Activated CD8-positive, alpha-beta memory T cell treated with anti-CD3 and anti-CD28 coated beads, Interleukin-2, amount 50 U/mL, for 4 hours (primary cell): Measurements from ENCODE around the gene DOK3.

Experiments used
- DNase-seq: peaks from one replicate; pipeline ENCODE4 v3.0.0-alpha.2; 2020

Gene DOK3

DNA sequence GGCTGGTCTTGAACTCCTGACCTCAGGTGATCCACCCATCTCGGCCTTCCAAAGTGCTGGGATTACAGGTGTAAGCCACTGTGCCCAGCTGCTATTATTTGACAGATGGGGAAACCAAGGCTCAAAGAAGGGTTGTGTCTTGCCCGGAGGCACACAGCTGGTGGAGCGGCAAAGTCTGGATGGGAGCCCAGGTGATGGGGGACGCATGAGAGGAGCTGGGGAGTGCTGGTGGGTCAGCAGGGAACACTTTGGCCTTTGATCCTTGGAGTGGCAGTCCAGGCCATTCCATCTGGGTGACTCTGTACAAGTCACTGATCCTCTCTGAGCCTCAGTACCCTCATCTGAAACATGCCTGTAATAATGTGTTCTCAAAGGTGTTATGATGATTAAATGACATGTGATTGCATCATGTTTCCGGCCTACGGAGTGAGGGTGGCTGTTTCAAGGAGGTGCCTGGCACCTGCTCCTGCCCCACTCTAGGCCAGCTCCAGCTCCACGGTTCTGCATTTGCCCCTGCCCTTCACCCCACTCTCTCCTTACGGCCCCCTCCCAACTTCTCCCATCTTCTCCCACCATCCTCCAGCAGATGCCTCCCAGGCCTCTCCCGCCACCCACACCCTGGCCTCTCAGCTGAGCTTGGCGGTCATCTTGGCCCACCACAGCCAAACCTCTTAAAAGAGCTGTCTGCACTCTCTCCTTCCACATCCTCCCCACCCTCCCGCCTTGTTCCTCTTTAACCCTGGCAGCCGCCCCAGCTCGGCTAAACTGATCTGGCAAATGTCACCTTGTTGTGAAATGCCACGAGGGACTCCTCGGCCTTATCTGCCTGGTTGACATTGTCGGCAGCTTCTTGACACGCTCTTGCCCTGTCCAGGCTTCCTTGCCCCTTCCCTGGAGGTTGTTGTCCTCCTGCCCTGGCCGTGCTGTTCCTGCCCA, 30.6 kb downstream of the DOK3 start:
- DNase-seq, result peak; percentile 50

DNA sequence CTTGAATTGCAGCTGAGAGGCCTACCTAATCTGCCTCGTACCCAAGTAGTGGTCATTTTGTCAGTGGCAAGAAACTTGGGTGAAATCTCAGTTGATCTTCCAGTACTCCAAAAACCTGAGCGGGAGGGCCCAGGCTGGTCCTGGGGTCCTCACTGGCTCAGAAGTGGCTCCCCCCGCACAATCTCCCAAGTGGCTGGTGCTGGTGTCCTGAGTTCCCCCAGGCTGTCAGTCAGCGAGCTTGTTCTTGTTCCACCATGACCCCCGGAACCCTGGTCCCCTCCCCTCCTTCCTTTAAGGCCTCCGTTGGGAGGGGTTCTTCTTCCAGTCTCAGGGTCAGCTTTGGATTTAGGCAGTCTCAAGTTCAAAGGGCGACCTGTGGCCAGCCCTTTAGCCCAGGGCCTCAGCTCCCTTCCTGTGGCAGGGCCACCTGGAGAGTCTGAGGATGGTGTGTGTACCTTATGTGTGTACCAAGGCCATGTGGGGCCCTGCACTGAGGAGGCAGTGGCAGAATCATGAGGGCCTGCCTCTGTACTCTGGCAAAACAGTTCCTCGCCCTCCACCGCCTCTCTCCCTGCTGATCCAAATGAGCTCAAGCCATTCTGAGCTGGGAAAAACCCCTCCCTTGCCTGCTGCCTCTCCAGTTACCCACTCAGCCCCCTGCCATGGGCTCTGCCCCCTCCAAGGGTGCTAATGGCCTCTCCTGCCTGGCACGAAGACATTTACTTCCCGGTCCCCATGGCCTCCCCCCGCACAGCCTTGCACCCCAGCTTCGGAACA, 31.7 kb downstream of the DOK3 start:
- DNase-seq, result no peak

DNA sequence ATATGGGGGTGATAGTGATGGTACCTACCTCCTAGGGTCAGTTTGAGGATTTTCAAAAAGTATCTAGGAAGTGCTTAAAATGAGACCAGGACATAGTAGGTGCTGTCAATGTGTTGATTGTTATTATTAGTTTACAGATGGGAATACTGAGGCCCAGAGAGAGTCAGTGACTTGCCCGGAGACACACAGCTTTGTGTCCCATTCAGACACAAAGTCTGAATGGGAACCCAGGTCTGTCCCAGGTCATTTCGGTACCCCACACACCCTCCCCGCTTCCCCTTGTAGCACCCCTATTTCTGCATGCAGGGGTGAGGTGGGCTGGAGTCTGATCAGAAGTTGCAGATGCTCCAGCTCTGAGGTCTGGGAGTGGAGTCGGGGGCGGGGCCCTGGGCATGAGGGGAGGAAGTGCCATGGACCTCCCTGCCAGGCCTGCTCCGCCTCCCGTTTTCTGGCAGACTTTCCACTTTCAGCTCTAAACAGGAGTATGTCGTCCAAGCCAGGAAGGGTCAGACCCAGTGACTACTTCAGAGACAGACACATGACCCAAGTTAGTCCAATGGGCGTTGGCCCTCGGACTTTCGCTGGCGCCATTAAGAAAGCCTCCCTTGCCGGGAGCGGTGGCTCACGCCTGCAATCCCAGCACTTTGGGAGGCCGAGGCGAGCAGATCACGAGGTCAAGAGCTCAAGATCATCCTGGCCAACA, 32.9 kb downstream of the DOK3 start:
- DNase-seq, result no peak

DNA sequence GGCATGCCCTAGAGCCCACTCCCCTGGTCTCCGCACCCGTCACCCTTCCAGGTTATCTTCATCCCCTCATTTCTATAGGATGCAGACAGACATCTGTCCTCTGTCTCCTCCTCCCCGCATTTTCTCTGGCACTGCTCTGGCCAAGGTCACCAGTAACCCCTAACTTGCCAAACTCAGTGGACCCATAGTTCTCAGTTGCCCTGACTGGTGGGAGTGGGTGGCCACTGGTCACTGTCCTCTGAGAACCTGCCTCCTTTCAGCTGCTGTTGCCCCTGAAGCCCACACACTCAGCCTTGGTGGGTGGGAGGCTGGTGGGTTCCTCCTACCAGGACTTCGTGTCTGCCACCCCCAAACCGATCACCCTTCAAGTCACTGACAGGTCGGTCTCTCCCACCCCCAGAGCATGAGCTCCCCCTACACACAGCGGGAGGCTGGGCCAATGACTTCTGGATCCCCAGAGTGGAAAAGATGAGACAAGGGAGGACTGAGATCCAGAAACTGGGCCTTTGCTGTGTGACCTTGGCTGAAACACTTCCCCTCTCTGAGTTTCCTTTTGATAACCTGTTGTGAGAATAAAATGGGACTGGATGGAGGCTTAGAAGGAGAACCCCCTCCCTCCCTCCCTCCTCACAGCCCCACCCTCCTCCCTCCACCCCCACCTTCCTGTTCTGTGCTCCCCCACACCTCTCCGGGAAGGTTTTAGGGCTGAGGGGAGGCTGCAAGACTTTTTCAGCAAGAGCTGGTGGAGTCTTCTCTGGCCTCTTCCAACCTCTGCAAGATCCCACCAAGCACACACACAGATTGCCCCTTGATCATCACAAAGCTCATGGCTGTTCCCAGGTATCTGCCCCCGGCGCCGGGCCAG, 33.8 kb downstream of the DOK3 start:
- no peak for DNase-seq

DNA sequence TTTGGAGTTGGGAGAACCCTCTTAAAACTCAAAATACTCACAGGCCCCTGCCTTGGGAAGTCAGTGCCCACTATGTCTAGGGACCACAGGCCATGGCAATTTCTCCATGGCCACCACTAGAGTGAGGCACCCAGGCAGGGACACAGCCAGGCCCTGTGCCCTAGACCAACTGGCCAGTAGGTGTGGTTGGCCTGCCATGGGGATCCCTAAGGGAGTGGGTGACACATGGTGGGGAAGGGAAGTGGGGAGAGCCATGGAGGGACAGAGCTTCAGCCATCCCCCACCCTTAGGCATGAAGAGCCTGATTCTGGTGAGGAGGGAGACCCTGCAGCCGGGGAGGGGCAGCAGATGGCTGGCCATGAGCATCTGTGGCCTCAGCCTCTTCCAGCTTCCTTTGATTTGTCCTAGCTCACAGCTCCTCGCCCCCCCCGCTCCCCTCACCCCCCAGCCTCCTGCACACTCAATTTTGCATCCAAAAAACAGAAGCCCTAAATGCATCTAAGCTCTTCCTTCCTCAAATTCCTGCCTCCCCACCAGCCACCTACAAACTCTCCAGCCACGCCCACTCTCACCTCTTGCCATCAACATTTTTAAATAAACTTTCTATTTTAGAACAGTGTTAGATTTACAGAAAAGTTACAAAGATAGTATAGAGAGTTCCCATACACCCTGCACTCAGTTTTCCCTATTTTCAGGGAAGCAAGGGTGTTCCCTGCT, 34.6 kb downstream of the DOK3 start:
- no peak for DNase-seq

DNA sequence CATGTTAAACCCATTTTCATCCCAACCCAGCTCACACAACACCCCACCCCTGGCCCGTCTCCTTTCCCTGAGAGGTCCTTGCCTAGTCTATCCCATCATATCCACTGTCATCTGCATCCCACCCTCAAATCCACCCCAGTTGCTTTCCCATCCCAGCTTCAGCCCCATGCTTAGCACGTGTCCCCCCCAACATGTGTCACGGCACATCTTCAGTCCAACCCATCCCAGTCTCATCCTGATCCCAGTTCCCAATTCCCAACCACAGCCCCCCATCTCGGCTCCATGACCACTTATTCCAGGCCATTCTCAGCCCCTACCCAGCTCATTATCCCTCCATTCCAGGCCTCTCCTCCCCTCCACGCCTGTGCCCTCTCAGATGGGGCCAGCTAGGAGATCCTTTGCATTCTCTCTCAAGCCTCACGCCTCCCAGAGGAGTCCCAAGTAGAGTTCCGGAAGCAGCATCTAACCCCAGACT, 35.6 kb downstream of the DOK3 start:
- no peak for DNase-seq

DNA sequence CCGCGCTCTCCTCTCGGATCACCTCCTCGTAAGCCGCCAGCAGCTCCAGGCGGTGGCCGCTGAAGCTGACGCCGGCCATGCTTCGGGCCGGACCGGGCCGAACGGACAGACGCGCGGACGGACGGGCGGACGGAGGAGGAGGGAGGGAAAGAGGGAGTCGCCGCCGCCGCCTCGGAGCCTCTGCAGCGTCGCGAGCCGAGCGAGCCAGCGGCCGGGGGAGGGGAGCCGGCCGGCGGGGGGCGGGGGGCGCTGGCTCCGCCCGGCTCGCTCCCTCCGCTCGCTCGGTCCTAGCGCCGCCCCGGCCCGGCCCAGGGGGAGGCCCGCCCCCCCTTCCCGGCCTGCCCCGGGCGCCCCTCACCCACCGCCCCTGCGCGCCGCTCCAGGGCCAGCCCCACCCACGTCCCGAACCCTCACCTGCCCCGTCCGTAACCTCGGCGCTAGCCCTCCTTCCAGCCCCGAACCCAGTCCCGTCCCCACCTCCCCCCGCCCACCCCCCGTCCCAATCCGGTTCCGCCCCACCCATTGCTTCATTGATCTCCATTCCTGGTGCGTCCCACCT, 36.1 kb downstream of the DOK3 start, which contains the start of gene DBN1:
Gene DBN1, minus strand, starts transcription at position 192 of the 559 bp plus-strand sequence. Its CDS starts 113 bp downstream, at position 79.
- DNase-seq, result peak; percentile 37

DNA sequence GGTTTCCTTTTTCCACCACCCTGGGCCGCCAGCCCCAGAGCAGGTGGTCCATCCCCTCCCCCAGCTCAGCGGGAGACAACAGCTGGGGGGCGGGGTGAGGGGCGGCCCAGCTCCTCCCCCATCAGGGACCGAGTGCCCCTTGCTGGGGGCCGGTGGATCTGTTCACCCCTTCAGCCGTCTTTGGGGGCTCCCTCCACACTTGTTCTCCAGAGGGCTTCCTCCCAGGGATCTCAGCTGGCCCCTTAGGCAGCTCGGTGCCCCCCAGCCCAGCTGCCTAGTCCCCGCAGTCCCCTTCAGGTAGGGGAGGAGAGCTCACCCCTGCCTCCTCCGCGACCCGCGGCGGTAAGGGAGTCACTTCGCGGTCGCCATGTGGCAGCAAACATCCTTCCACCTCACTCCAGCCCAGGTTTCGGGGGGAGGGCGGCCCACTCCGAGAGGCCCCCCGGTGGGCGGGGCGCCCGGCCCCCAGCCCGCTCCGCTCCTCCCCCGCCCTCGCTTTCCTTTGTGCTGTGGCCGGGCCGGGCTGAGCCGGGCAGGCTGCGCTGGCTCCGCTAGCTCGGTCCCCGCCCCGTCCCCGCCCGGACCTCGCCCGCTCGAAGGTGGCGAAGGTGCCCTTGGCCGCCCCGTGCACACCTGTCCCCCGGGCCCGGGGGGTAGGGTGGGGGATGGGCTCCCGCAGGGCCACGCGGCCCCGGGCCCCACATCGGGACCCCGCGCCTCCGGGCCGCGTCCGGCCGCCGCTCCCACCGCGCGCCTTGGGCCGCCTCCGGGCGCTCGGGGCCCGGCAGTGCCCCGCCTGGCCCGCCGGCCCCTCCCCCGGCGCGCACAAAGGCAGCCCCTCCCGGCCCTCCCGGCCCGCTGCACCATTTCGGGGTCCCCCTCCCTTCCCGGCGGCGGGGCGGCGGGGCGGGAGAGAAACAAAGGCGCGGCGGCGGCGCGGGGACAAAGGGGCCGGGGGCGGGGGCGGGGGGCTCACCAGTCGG, 36.9 kb downstream of the DOK3 start:
- peak; percentile 75 for DNase-seq

DNA sequence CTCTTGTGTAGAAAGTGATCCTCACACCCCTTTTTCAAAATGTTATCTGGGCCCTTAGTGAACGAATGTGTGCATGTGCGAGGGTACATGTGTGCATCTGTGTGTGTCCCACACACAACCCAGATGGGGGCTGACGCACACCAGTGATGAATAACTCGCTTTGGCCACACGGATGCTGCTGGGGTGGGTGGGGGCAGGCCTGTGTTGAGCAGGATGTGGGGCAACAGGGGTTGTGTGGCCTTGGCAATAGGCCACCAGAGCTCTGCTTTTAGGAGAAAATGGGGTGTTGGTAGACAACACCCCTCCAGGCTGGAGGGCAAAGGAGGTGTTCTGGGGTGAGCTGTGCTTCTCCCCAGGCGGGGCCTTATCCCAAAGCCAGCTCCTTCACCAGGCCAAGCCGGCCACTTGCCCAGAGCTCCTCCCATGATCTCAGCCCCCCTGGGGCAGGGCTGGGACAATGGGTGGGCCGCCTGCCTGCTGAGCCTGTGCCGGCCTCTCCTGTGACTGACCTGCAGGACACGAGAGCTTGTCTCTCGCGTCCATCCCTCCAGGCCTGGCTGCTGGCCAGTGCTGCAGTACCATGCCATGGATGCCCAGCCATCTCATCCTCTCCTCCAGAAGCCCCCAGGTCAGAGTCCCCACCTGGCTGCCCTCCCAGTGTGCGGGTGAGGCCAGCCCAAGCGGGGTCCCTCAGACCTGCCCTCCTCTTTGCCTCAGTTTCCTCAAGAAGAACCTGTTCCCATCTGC, 37.8 kb downstream of the DOK3 start:
- peak; percentile 66 for DNase-seq

DNA sequence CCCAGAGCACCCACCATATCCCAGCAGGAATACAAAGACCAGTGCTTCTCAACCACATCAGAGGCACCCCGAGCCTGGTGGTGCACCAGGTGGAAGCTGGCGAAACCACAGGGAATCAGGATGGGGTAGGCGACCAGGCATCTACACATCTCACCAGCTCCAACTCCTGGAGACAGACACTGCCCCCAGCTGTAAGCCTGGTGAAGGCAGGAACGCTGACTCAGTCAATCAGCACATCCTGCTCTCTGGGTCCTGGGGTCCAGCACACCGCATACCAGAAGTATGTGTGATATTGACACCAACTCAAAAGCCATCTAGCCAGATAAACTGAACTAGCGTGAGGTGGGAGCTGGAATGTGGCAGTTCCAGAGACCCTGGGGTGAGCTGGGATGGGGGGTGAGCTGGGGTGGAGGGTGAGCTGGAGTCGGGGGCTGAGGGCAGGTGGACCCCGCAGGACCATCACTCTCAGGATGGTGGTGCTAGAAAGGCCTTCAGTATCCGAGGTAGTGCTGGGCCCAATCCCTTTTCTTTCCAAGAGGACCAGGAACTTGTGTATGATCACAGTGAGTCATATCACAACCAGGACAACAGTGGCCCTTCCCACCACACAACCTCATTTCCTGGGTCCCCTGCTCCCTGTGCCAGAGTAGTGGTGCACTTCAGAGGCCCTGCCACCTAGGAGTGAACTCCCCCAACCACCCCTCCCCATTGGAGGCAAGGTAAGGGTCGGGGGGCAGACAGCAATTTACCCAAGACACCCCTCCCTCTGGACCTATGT, 38.7 kb downstream of the DOK3 start:
- DNase-seq, result no peak

DNA sequence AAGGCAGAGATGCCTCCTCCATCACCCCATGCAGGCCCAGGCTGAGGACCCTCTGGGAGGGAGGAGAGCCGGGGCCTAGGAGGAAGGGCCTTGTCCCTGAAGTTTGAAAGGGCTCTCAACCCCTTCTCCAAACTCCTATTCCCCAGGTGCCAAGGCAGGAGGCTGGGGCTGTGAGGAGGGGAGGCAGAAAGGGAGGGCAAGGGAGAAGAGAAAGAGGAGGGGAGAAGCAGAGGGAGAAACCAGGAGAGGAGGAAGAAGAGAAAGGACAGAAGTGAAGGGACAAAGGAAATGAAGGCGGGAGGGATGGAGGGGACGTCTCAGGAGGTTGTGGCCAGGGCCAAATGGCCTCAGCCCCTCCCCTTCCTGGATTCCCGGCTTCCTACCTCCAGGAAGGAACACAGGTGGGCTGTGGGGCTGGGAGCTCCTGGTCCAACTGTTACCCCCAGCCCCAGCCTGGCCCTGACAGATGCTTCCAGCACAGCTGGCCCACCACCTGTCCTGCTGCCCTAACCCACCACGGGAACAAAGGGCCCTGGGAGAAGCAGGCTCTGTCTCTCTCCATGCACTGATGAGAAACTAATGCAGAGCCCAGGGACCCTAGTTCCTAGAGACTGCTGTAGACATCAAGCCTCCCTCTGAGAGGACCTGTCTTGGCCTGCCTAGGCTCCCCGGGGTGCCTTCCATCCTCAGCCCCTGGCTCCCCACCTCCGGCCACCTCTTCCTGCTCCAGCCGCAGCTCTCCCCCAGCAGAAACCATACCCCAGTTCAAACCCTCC, 39.7 kb downstream of the DOK3 start:
- no peak for DNase-seq

DNA sequence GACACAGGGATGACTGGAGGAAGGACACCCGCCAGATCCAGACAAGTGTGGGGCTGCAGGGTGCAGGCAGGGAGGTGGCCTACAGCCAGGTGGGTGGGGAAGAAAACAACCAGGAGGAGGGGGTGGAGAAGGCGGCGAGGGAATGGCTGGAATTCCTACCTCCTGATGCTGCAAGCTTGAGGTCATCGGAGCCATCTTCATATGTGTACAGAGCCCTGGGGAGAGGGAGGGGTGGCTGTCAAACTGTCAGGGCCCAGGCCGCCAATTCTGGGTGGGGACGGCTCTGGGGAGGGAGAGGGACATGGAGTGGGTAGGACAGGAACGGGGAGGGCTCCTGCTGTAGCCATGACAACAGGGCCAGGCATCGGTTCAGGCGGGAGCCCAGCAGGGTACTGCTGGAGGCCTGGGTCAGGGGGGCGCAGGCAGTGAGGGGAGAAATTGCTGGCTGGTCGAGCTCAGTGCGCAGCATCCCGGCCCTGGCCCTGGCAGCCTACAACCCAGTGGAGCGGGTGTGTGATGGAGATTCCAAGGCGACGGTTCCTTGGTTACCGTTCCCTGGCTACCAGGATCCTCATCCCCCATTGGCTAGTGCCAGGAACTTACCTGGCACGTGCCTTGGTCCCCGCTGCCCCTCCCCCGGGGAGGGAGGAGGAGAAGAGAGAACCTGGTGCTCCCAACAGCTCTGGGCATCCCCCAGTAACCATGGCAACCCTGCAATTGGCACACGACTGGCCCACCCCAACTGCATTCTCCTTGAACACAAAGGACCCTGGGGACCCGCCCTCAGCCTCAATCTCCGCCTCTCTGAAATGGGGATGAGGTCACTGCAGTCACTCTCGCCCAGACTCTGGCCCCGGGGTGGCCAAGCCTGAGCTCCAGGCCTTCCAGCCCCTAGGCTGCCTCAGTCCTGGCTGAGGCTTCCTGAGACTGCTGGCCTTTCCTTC, 40.7 kb downstream of the DOK3 start:
- DNase-seq, result no peak

DNA sequence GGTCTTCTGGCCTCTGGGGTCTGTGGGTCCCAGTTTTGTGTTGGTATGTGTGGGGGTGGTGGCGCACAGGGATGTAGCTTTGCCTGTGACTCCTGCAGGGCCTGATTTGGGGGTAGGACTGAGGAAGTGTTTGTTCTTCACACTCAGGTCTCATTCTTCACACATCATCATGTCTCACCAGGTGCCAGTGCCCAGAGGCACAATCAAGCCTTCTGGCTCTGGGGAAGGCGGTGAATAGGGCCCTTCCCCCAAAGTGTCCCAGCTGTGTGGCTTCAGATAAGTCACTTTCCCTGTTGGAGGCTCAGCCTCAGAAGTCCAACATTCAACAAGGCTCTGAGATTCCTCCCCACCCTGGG, 41.3 kb downstream of the DOK3 start:
- DNase-seq, result no peak

DNA sequence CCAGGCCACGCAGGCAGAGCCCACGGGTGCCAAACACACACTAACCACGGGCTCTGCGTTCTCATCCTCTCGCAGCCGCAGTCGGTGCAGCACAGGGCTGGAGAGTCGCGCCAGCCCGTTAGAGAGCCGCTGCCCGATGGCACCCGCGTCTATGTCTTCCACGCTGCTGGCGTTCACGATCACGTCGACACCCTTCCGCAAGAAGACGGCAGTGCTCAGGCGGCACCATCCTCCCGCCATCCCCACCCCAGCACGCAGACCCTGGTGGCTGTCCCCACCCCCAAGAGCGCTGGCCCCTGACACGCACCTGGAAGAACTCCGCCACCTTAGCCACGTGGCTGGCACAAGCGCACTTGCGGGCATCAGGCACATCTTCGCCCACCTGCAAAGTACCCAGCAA, 42.2 kb downstream of the DOK3 start:
- no peak for DNase-seq

DNA sequence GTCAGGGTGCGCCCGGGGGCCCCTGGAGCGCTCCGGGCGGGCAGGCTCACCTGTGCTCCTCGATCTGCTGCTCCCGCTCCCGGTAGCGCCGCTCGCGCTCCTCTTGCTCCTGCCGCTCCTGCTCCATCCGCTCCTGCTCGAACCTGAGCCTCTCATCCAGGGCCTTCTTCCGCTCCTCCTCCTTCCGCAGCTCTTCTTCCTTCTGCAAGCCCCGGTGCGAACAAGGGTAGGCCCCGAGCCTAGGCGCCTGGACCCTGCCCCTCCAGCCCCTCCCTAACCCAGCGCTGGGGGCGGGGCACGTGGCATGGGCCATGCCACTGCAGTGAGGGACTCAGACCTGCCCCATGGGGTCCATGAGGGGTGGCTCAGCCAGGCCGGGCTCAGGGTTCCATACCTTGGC, 42.8 kb downstream of the DOK3 start:
- DNase-seq, result no peak

DNA sequence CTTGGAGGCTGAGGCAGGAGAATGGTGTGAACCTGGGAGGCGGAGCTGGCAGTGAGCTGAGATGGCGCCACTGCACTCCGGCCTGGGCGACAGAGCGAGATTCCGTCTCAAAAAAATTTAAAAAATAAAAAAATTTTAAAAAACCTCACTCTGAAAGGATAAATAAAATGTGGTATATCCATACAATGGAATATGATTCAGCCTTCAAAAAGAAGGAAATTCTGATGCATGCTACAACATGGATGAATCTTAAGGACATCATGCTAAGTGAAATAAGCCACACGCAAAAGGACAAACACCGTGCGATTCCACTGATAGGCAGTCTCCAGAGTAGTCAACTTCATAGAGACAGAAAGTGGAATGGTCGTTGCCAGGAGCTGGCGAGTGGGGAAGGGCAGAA, 44.6 kb downstream of the DOK3 start:
- DNase-seq, result no peak
